Right atrium auricular region (tissue), 2 donors: ENCODE data around the gene EPS8. TPM values are rescaled to one million over a fixed set of nuclear protein-coding genes. Genes with fewer than 3 reads are reported as not detected.
"Not testable (repeated sequence)": the region's sequence is repeated elsewhere in the genome, so short reads cannot be mapped to it uniquely, and the experiment has no call there.

Experiments
- DNase-seq: peaks from one replicate; pipeline ENCODE4 v3.0.0-alpha.2; 2019; ENCODE audit warnings: low spot score
- H3K27ac ChIP-seq, 2 donors: fragments of 200-600 bp; sonication (generic); 1 replicate in 1 of 2; 2 replicates in 1 of 2; pipeline ENCODE4 v1.5.1; 2016 to 2019
- H3K27me3 ChIP-seq, 2 donors: fragments of 200-600 bp; sonication (generic); one replicate each; pipeline versions ENCODE4 v1.5.1 to v1.6.0; 2017 to 2019
- H3K36me3 ChIP-seq: fragments of 200-600 bp; sonication (generic); one replicate; pipeline ENCODE4 v1.5.1; 2016
- H3K4me1 ChIP-seq, 2 donors: fragments of 200-600 bp; sonication (generic); one replicate each; pipeline versions ENCODE4 v1.5.1 to v1.6.0; 2017 to 2019
- H3K4me3 ChIP-seq, 2 donors: fragments of 200-600 bp; sonication (generic); 1 replicate in 1 of 2; 2 replicates in 1 of 2; pipeline ENCODE4 v1.5.1; 2017 to 2019; ENCODE audit warnings: mild to moderate bottlenecking in 1 of 2, moderate library complexity in 1 of 2
- H3K9me3 ChIP-seq, 2 donors: fragments of 200-600 bp; sonication (generic); one replicate each; pipeline ENCODE4 v1.5.1; 2019
- CTCF ChIP-seq, 2 donors: fragments of 200-600 bp; sonication (generic); IDR thresholded peaks; one replicate each; pipeline ENCODE4 v1.5.1; 2019; ENCODE audit warnings: antibody characterized with exemption in 2 of 2
- total RNA-seq, 2 donors: library from RNA; depleted of rRNA; stranded (reverse); fragments of >200 nt; gene quantifications; one replicate each; pipeline ENCODE4 v1.1.0, GENCODE V29; 2016

Gene EPS8
- total RNA-seq, 2 donors from 2014 or later: 46.9 to 72.3 TPM

GRCh38 chr12:15752785-15753184 lies 36.4 kb downstream of the EPS8 start:
- H3K4me1 ChIP-seq: peaks cover 0 to 15% of the 10 kb centered on the region in 2 donors

GRCh38 chr12:15751741-15752140 lies 37.4 kb downstream of the EPS8 start:
- H3K4me3 ChIP-seq: no peak overlapping the region
- H3K36me3 ChIP-seq: no peaks in the 10 kb centered on the region
- H3K9me3 ChIP-seq: no peaks in the 10 kb centered on the region
- no peak for TF ChIP-seq CTCF (IDR thresholded peaks at IDR 0.05)
- H3K4me1 ChIP-seq: peaks cover 0 to 15% of the 10 kb centered on the region in 2 donors
- no peaks in the 10 kb centered on the region for H3K27me3 ChIP-seq
- no peak for DNase-seq
- no peak overlapping the region for H3K27ac ChIP-seq

More at GRCh38 chr12:15752785-15753184, 36.4 kb downstream of the EPS8 start:
- TF ChIP-seq CTCF (IDR thresholded peaks at IDR 0.05): no peak
- DNase-seq: no peak
- Histone ChIP-seq H3K27me3 (no peaks in the 10 kb centered on the region), H3K4me3 (no peak overlapping the region), H3K9me3 (no peaks in the 10 kb centered on the region), H3K36me3 (no peaks in the 10 kb centered on the region), H3K27ac (no peak overlapping the region)

- DNase-seq: no peak
- no peak for TF ChIP-seq CTCF (IDR thresholded peaks at IDR 0.05)
- H3K36me3 ChIP-seq: no peaks in the 10 kb centered on the region
- no peak overlapping the region for H3K27ac ChIP-seq
- H3K4me1 ChIP-seq: peaks cover 0 to 15% of the 10 kb centered on the region in 2 donors
- H3K4me3 ChIP-seq: no peak overlapping the region
- H3K27me3 ChIP-seq: no peaks in the 10 kb centered on the region
- H3K9me3 ChIP-seq: no peaks in the 10 kb centered on the region
Measured at GRCh38 chr12:15749937-15750336, 39.3 kb downstream of the EPS8 start.

- not testable (repeated sequence) for H3K27ac ChIP-seq, DNase-seq, H3K9me3 ChIP-seq, H3K27me3 ChIP-seq, H3K36me3 ChIP-seq, H3K4me1 ChIP-seq, H3K4me3 ChIP-seq
Measured at GRCh38 chr12:15741870-15742269, 47.3 kb downstream of the EPS8 start.

- H3K27me3 ChIP-seq: no peaks in the 10 kb centered on the region
- no peak for DNase-seq
- H3K4me3 ChIP-seq: no peak overlapping the region
- no peaks in the 10 kb centered on the region for H3K36me3 ChIP-seq
- peaks cover 0 to 3% of the 10 kb centered on the region in 2 donors for H3K9me3 ChIP-seq
- TF ChIP-seq CTCF (IDR thresholded peaks at IDR 0.05): no peak
- H3K4me1 ChIP-seq: no peaks in the 10 kb centered on the region
- no peak overlapping the region for H3K27ac ChIP-seq
Measured at GRCh38 chr12:15741082-15741481, 48.1 kb downstream of the EPS8 start.

- not testable (repeated sequence) for H3K36me3 ChIP-seq, H3K4me1 ChIP-seq, H3K9me3 ChIP-seq, H3K4me3 ChIP-seq, H3K27me3 ChIP-seq, H3K27ac ChIP-seq, DNase-seq
Measured at GRCh38 chr12:15740389-15740788, 48.8 kb downstream of the EPS8 start.

GRCh38 chr12:15738438-15739015 lies 50.7 kb downstream of the EPS8 start:
- H3K4me3 ChIP-seq: no peak overlapping the region
- no peak for TF ChIP-seq CTCF (IDR thresholded peaks at IDR 0.05)
- no peaks in the 10 kb centered on the region for H3K4me1 ChIP-seq
- no peak for DNase-seq
- H3K27ac ChIP-seq: no peak overlapping the region
- H3K27me3 ChIP-seq: no peaks in the 10 kb centered on the region
- H3K9me3 ChIP-seq: peaks cover 0 to 3% of the 10 kb centered on the region in 2 donors
- no peaks in the 10 kb centered on the region for H3K36me3 ChIP-seq
